IPS DF 4.7 (cell line): ENCODE data around the gene RAB39A.

Experiments used
- DNase-seq: peaks from one replicate; pipeline ENCODE4 v3.0.0-alpha.2; 2013; ENCODE audit warnings: low spot score; ENCODE audit errors: extremely low read depth

Gene RAB39A

GRCh38 chr11:107961480-107961879 lies 33.2 kb downstream of the RAB39A start:
- DNase-seq, result no peak

- DNase-seq, result no peak
Measured at GRCh38 chr11:107962181-107962580, 33.9 kb downstream of the RAB39A start.

- DNase-seq, result no peak
Measured at GRCh38 chr11:107963091-107963490, 34.8 kb downstream of the RAB39A start.

- DNase-seq, result no peak
Measured at GRCh38 chr11:107969219-107969618, 41.0 kb downstream of the RAB39A start.

- no peak for DNase-seq
Measured at GRCh38 chr11:107970049-107970448, 41.8 kb downstream of the RAB39A start.

GRCh38 chr11:107973641-107974040 lies 45.4 kb downstream of the RAB39A start:
- no peak for DNase-seq

GRCh38 chr11:107988397-107989158 lies 60.3 kb downstream of the RAB39A start:
- no peak for DNase-seq

GRCh38 chr11:107991868-107992414 lies 63.7 kb downstream of the RAB39A start:
- no peak for DNase-seq

- no peak for DNase-seq
Measured at GRCh38 chr11:107996006-107996776, 67.9 kb downstream of the RAB39A start.

- DNase-seq, result no peak
Measured at GRCh38 chr11:107998761-107999160, 70.5 kb downstream of the RAB39A start.

- no peak for DNase-seq
Measured at GRCh38 chr11:107999759-108000455, 71.7 kb downstream of the RAB39A start.

GRCh38 chr11:108002476-108002875 lies 74.2 kb downstream of the RAB39A start:
- DNase-seq, result no peak

GRCh38 chr11:108003623-108004022 lies 75.4 kb downstream of the RAB39A start:
- no peak for DNase-seq

GRCh38 chr11:108007819-108008218 lies 79.6 kb downstream of the RAB39A start:
- DNase-seq, result no peak

- DNase-seq, result no peak
Measured at GRCh38 chr11:108008656-108009496, 80.6 kb downstream of the RAB39A start, which contains the start of gene CUL5. Gene CUL5, plus strand, starts transcription at chr11:108008898. Its CDS starts 451 bp downstream, at chr11:108009349.

GRCh38 chr11:108009497-108010370 lies 81.5 kb downstream of the RAB39A start:
- DNase-seq, result no peak

- DNase-seq, result no peak
Measured at GRCh38 chr11:108012139-108012725, 84.0 kb downstream of the RAB39A start.
